HPDE6-E6E7 (cell line): ENCODE results near the gene ATP8B4.
"Not testable (repeated sequence)": the region's sequence is repeated elsewhere in the genome, so short reads cannot be mapped to it uniquely, and the experiment has no call there.

ENCODE experiments used
- DNase-seq: peaks from one replicate; pipeline ENCODE4 v3.0.0; 2011; ENCODE audit warnings: missing footprints; ENCODE audit errors: extremely low spot score

The ATP8B4 gene

GRCh38 chr15:50108461-50108860, 10.6 kb downstream of the ATP8B4 start:
- no peak for DNase-seq

GRCh38 chr15:50107591-50108408, 11.2 kb downstream of the ATP8B4 start:
- no peak for DNase-seq

- no peak for DNase-seq
Observed at GRCh38 chr15:50107157-50107556, 11.9 kb downstream of the ATP8B4 start.

GRCh38 chr15:50106457-50106856, 12.6 kb downstream of the ATP8B4 start:
- no peak for DNase-seq

- DNase-seq: no peak
Observed at GRCh38 chr15:50100486-50100885, 18.5 kb downstream of the ATP8B4 start.

- DNase-seq: no peak
Observed at GRCh38 chr15:50098545-50098944, 20.5 kb downstream of the ATP8B4 start.

GRCh38 chr15:50095938-50096821, 22.9 kb downstream of the ATP8B4 start:
- DNase-seq: no peak

- not testable (repeated sequence) for DNase-seq
Observed at GRCh38 chr15:50089386-50089785, 29.6 kb downstream of the ATP8B4 start.

- no peak for DNase-seq
Observed at GRCh38 chr15:50084932-50085331, 34.1 kb downstream of the ATP8B4 start.

- DNase-seq: no peak
Observed at GRCh38 chr15:50083424-50084025, 35.5 kb downstream of the ATP8B4 start.

- DNase-seq: no peak
Observed at GRCh38 chr15:50082066-50082465, 37.0 kb downstream of the ATP8B4 start.

- DNase-seq: no peak
Observed at GRCh38 chr15:50077651-50078050, 41.4 kb downstream of the ATP8B4 start.

GRCh38 chr15:50077176-50077575, 41.9 kb downstream of the ATP8B4 start:
- DNase-seq: no peak

GRCh38 chr15:50075319-50075718, 43.7 kb downstream of the ATP8B4 start:
- no peak for DNase-seq

GRCh38 chr15:50071551-50072258, 47.3 kb downstream of the ATP8B4 start:
- DNase-seq: no peak

- DNase-seq: no peak
Observed at GRCh38 chr15:50068016-50068415, 51.0 kb downstream of the ATP8B4 start.

- no peak for DNase-seq
Observed at GRCh38 chr15:50067254-50067653, 51.8 kb downstream of the ATP8B4 start.

- no peak for DNase-seq
Observed at GRCh38 chr15:50066666-50067065, 52.4 kb downstream of the ATP8B4 start.

GRCh38 chr15:50066202-50066601, 52.8 kb downstream of the ATP8B4 start:
- DNase-seq: no peak

- no peak for DNase-seq
Observed at GRCh38 chr15:50065279-50065678, 53.8 kb downstream of the ATP8B4 start.

- DNase-seq: no peak
Observed at GRCh38 chr15:50064673-50065072, 54.4 kb downstream of the ATP8B4 start.

- no peak for DNase-seq
Observed at GRCh38 chr15:50063226-50063625, 55.8 kb downstream of the ATP8B4 start.
